ENCODE data around the gene RNF208. TPM values are rescaled to one million over a fixed set of nuclear protein-coding genes. Genes with fewer than 3 reads are reported as not detected.

Gene RNF208
- total and polyA plus RNA-seq, 9 of the 15 experiments (the other 6 are each of a cell fraction or from before 2014, with no cell fraction given): 0.15 to 6.9 (median 0.50) TPM; not detected in 2

- peak overlapping the region in 1 of 2 experiments; percentile 96; a peak in 2 of 4 replicates for H3K9ac ChIP-seq (ENCODE audit: insufficient read depth in 1 of 2, low read depth in 2 of 2, low read length in 2 of 2)
- H4K20me1 ChIP-seq (replicated peaks; ENCODE audit: control insufficient read depth, insufficient read depth, low read length): peaks cover 8% of the 10 kb centered on the region
- no peak for TF ChIP-seq HDAC3 (IDR thresholded peaks at IDR 0.05; ENCODE audit: borderline replicate concordance, partially characterized antibody)
- TF ChIP-seq, protein P1, sequence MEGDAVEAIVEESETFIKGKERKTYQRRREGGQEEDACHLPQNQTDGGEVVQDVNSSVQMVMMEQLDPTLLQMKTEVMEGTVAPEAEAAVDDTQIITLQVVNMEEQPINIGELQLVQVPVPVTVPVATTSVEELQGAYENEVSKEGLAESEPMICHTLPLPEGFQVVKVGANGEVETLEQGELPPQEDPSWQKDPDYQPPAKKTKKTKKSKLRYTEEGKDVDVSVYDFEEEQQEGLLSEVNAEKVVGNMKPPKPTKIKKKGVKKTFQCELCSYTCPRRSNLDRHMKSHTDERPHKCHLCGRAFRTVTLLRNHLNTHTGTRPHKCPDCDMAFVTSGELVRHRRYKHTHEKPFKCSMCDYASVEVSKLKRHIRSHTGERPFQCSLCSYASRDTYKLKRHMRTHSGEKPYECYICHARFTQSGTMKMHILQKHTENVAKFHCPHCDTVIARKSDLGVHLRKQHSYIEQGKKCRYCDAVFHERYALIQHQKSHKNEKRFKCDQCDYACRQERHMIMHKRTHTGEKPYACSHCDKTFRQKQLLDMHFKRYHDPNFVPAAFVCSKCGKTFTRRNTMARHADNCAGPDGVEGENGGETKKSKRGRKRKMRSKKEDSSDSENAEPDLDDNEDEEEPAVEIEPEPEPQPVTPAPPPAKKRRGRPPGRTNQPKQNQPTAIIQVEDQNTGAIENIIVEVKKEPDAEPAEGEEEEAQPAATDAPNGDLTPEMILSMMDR (IDR thresholded peaks at IDR 0.05 in 2 of 3, conservative IDR thresholded peaks at IDR 0.05 in 1 of 3; ENCODE audit: insufficient read depth in 2 of 3, low read depth in 1 of 3, low read length in 3 of 3): peak in 2 of 3 experiments; percentile 11 to 19; a peak in 3 of 6 replicates
- ATAC-seq: no peak
- peaks cover 20 to 97% of the 10 kb centered on the region in 2 experiments for H3K4me1 ChIP-seq (replicated peaks in 1 of 2; ENCODE audit: control insufficient read depth in 2 of 2, insufficient read depth in 2 of 2, low read length in 2 of 2)
- ChIA-PET POLR2A (interaction anchor here (0.6 to 6.7 kb wide), 6 partner anchors 8 to 342 kb away, joined by 3 to 56 read pairs (median 4); partner anchors contain the start of genes NDOR1, TMEM203 and TPRN), CTCF (ENCODE audit: low intra/inter-chr PET ratio) (no interaction called here)
- H3K4me2 ChIP-seq (ENCODE audit: insufficient read depth, low read length): peak overlapping the region; percentile 98; the same call in 1 of the 2 replicates
- no peaks in the 10 kb centered on the region for H3K9me1 ChIP-seq (ENCODE audit: control insufficient read depth, insufficient read depth, low read length)
- H3K9me3 ChIP-seq (replicated peaks; ENCODE audit: control insufficient read depth, insufficient read depth, low read depth, low read length): no peaks in the 10 kb centered on the region
- no peak overlapping the region for H3K27ac ChIP-seq (ENCODE audit: extremely low read depth, low read depth, low read length)
- H2AFZ ChIP-seq (ENCODE audit: low read depth, low read length): no peak overlapping the region
- 0 out of 2 replicates have a peak overlapping the region, but pooled peaks have one; percentile 98 for H3K4me3 ChIP-seq
- no peaks in the 10 kb centered on the region for H3K27me3 ChIP-seq (ENCODE audit: control insufficient read depth in 2 of 2, insufficient read depth in 2 of 2, low read length in 2 of 2)
- BruUV-seq (replicated peaks): no TSS peak
- FAIRE-seq: no peak
- in situ Hi-C loops (cut with MboI): no loop called here
- peaks cover 53% of the 10 kb centered on the region; the same call in 2 of the 3 replicates for H3K36me3 ChIP-seq (ENCODE audit: control insufficient read depth, insufficient read depth, low read length)
- H3K79me2 ChIP-seq (ENCODE audit: control insufficient read depth, insufficient read depth, low read length): peaks cover 44% of the 10 kb centered on the region
- intact Hi-C loops (cut with micrococcal nuclease): no loop called here
- no peak for DNase-seq (ENCODE audit: extremely low read depth in 1 of 4, low spot score in 3 of 4)
- 59% methylated on average over 3 of the region's 9 CpGs for WGBS (ENCODE audit: insufficient coverage, low coverage, missing lambda C conversion rate)
Observed at GRCh38 chr9:137190315-137190856, 31.7 kb downstream of the RNF208 start.

All from K562 (cell line).